Heart left ventricle (tissue), 16 donors: ENCODE data around the gene SBK3. TPM values are rescaled to one million over a fixed set of nuclear protein-coding genes. Genes with fewer than 3 reads are reported as not detected.

Source experiments
- ATAC-seq, 4 donors: fragments of 200-7000 bp; cut with Tn5 transposase; one replicate each; pipeline ENCODE4 v1.9.1; 2020 to 2022; ENCODE audit warnings: moderate library complexity in 4 of 4, mild to moderate bottlenecking in 3 of 4, moderate number of reproducible peaks in 1 of 4
- DNase-seq, 5 donors: peaks; one replicate each; pipeline ENCODE4 v3.0.0-alpha.2; 2020
- H3K27ac ChIP-seq, 12 donors: fragments of 200-600 bp; sonication (generic) in 4 of 12; one replicate each; pipeline versions ENCODE4 v1.5.0 to v1.8.0; 2016 to 2022; ENCODE audit warnings: mild to moderate bottlenecking in 2 of 12
- H3K27me3 ChIP-seq, 9 donors: fragments of 200-600 bp; sonication (generic) in 2 of 9; one replicate each; pipeline versions ENCODE4 v1.5.1 to v1.8.0; 2016 to 2022; ENCODE audit warnings: mild to moderate bottlenecking in 3 of 9
- H3K36me3 ChIP-seq, 9 donors: fragments of 200-600 bp; sonication (generic) in 2 of 9; one replicate each; pipeline versions ENCODE4 v1.5.0 to v1.8.0; 2018 to 2022; ENCODE audit warnings: mild to moderate bottlenecking in 2 of 9
- H3K4me1 ChIP-seq, 12 donors: fragments of 200-600 bp; sonication (generic) in 4 of 12; one replicate each; pipeline versions ENCODE4 v1.5.0 to v1.8.0; 2016 to 2022; ENCODE audit warnings: mild to moderate bottlenecking in 3 of 12
- H3K4me3 ChIP-seq, 12 donors: fragments of 200-600 bp; sonication (generic) in 4 of 12; one replicate each; pipeline versions ENCODE4 v1.5.0 to v1.8.0; 2017 to 2022; ENCODE audit warnings: mild to moderate bottlenecking in 9 of 12, moderate library complexity in 4 of 12
- H3K9me3 ChIP-seq, 12 donors: fragments of 200-600 bp; sonication (generic) in 4 of 12; one replicate each; pipeline versions ENCODE4 v1.5.0 to v1.8.0; 2016 to 2022; ENCODE audit warnings: mild to moderate bottlenecking in 1 of 12
- POLR2A ChIP-seq, 2 donors: fragments of 450-650 bp; IDR thresholded peaks; one replicate each; pipeline ENCODE4 v1.6.1; 2017; ENCODE audit warnings: antibody characterized with exemption in 2 of 2, mild to moderate bottlenecking in 2 of 2, moderate library complexity in 2 of 2
- WGBS, 4 donors: extraction: QIAGEN DNeasy Blood & Tissue Kit in 2 of 4; methylation state at CpG; one replicate each; pipeline versions ENCODE4 v1.1.5 to v1.1.7; 2013 to 2018; 5-methylcytosine and 5-hydroxymethylcytosine counted together
- intact Hi-C, 10 donors: fragments of 100-400 bp; cut with DNase I; formaldehyde crosslinking; loops; one replicate each; pipeline versions ENCODE4 v1.11.1 to v1.14.2; 2022
- polyA plus RNA-seq, 2 donors: library from polyadenylated mRNA; stranded (reverse); fragments of 200-250 nt; gene quantifications; one replicate each; pipeline ENCODE4 v1.2.3, GENCODE V29; 2013
- total RNA-seq, 9 donors: library from RNA; depleted of rRNA in 2 of 9; stranded (reverse); fragments of >200 nt in 2 of 9; fragmentation: NEBNext Ultra II Directional in 3 of 9; extraction: Animal tissue kit (Norgen Biotek cat#: 25700) in 3 of 9; gene quantifications; one replicate each; pipeline versions ENCODE4 v1.1.0 to v1.2.4, GENCODE V29; 2016 to 2023
- TF ChIP-seq, protein P1 (sequence below), 12 donors: fragments of 200-600 bp; sonication (generic) in 4 of 12; IDR thresholded peaks; one replicate each; pipeline versions ENCODE4 v1.5.0 to v1.8.0; 2018 to 2022; ENCODE audit warnings: antibody characterized with exemption in 12 of 12, mild to moderate bottlenecking in 5 of 12
- donor health status: ischemic (EF 13 %, LVEDD 7.1; RV severe dilation, severe dysfunction).
- donor health status: healthy with polysubstance abuse.
- donor health status: DM: no; HTN: yes; CAD: no.
- donor health status: DM: no; HTN: no; CAD: no.
- donor health status: ischemic (EF 25% LVEDD 6.9; RV normal size, moderate dysfunction).
- donor health status: ischemic (EF 25% LVEDD 5.7; RV mildly dilated, moderate dysfunction).
- donor health status: healthy.
- donor health status: DM: yes; HTN: yes; CAD: no.
- donor health status: ischemic (EF 35%, LVEDD 5.7; RV mildly dilated, moderate dysfunction).
- donor health status: nonischemic (EF 11% LVEDD 7.7; RV severe dilation, severe dysfunction).
- donor health status: DM: yes; HTN: yes; CAD: no.
- donor health status: PGD.
- donor health status: ischemic (EF 29% LVEDD 5.4; RV normal size, mild dysfunction).
- donor health status: nonischemic (EF 23%, LVEDD 6.1; RV moderate dilation, normal function).

Gene SBK3
- total and polyA plus RNA-seq, 11 donors, result 2.4 to 14.3 (median 7.5) TPM

DNA sequence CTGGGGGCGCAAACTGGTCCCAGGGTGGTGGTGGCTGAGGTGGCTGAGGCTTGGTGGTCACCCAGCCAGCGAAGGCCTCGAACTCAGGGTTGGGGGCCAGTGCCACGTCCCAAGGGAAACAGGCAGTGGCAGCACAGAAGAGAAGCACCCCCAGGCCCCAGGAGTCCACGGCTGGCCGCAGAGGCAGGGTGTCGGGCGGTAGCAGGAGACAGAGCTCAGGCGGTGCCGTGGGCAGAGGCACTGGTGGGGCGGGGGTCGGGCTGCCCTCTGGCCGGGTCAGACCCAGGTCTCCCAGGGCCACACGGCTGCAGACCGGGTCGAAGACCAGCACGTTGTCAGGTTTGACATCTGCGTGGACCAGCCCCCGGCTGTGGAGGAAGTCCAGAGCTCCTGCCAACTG lies 4.3 kb downstream of the SBK3 start:
- no peaks in the 10 kb centered on the region for H3K36me3 ChIP-seq
- DNase-seq, result no peak
- H3K4me3 ChIP-seq, result no peak overlapping the region
- no peak overlapping the region for H3K27ac ChIP-seq
- intact Hi-C loops, result no loop called here
- peaks cover 0 to 16% (median 7%) of the 10 kb centered on the region in 12 donors for H3K4me1 ChIP-seq
- H3K27me3 ChIP-seq, result no peaks in the 10 kb centered on the region
- no peak for TF ChIP-seq POLR2A (IDR thresholded peaks at IDR 0.05)
- TF ChIP-seq, protein P1, sequence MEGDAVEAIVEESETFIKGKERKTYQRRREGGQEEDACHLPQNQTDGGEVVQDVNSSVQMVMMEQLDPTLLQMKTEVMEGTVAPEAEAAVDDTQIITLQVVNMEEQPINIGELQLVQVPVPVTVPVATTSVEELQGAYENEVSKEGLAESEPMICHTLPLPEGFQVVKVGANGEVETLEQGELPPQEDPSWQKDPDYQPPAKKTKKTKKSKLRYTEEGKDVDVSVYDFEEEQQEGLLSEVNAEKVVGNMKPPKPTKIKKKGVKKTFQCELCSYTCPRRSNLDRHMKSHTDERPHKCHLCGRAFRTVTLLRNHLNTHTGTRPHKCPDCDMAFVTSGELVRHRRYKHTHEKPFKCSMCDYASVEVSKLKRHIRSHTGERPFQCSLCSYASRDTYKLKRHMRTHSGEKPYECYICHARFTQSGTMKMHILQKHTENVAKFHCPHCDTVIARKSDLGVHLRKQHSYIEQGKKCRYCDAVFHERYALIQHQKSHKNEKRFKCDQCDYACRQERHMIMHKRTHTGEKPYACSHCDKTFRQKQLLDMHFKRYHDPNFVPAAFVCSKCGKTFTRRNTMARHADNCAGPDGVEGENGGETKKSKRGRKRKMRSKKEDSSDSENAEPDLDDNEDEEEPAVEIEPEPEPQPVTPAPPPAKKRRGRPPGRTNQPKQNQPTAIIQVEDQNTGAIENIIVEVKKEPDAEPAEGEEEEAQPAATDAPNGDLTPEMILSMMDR (IDR thresholded peaks at IDR 0.05), result no peak
- 74 to 86% (median 79%) methylated on average over 12 to 19 of the region's 19 CpGs for WGBS, 4 donors
- ATAC-seq, result no peak
- H3K9me3 ChIP-seq, result no peaks in the 10 kb centered on the region

DNA sequence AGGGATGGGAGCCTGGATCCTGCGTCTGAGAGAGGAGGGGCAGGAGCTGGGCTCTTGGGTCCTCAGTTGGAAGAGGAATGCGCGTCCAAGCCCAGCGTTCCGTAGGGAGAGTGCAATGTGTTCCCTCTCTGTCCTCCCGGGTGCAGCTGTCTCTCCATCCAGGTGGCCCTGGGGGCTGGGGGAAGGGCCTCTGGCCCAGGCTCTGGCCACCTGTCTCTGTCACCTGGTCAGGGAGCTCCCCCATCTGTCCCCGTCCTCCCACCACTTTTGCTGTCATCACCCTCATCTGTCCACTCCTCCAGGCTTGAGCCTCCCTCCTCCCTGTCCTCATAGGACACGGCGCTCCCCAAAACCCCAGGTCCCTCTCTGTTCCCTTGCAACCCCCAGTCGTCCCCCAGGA lies 4.7 kb downstream of the SBK3 start:
- intact Hi-C loops, result no loop called here
- H3K27ac ChIP-seq, result no peak overlapping the region

DNA sequence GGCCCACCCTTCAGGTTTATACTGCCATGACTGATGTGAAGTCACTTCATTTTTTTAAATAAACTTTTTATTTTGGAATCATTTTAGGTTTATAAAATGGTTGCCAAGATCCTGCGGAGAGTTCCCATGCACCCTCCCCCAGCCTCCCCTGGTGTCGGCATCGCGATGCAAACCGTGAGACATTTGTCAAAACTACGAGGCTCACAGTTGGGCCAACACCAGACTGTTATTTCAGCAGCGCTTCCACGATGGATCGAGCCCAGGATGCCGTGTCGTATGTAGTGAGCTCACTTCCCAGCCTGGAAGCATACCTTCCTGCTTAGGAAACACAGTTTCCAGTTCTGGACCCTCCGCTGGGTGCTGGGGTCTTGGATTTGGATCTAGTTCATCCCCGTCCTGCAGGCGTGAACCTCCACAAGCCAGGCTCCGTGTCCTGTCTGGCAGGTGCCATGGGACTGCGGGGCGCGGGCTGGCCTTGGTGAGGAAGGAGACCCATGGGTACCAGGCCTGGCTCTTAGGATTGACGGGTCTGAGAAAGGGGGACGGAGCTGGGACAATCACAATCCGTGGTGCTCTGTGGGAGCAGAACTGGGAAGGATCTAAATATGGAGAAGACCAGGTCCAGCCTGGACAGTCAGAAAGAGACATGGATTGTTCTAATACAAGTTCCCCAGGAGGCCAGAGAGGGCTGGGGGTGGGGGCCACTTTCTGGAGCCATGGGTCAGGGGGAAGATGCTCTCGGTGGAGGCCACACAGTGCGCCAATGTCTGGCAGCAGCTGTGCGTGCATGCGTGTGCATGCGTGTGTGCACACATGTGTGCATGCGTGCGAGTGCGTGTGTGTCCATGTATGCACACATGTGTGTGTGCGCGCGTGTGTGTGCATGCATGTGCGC lies 6.0 kb downstream of the SBK3 start:
- Histone ChIP-seq H3K27ac (no peak overlapping the region), H3K4me1 (peaks cover 0 to 8% (median 0%) of the 10 kb centered on the region in 12 donors), H3K9me3 (no peaks in the 10 kb centered on the region), H3K27me3 (no peaks in the 10 kb centered on the region), H3K4me3 (no peak overlapping the region), H3K36me3 (no peaks in the 10 kb centered on the region)
- ATAC-seq (peak in 1 of 4 donors; percentile 6), DNase-seq (no peak)
- 80 to 87% (median 84%) methylated on average over 32 to 33 of the region's 33 CpGs for WGBS, 4 donors
- intact Hi-C loops, result no loop called here
- TF ChIP-seq, protein P1 (IDR thresholded peaks at IDR 0.05), result no peak
- TF ChIP-seq POLR2A (IDR thresholded peaks at IDR 0.05), result no peak

More for the DNA sequence above, 4.7 kb downstream of the SBK3 start:
- no peak overlapping the region for H3K4me3 ChIP-seq
- TF ChIP-seq, protein P1 (IDR thresholded peaks at IDR 0.05), result no peak
- TF ChIP-seq POLR2A (IDR thresholded peaks at IDR 0.05), result no peak
- no peaks in the 10 kb centered on the region for H3K27me3 ChIP-seq
- H3K4me1 ChIP-seq, result peaks cover 0 to 11% (median 5%) of the 10 kb centered on the region in 12 donors
- 46 to 60% (median 53%) methylated on average over 10 of the region's 10 CpGs for WGBS, 4 donors
- no peak for ATAC-seq
- H3K9me3 ChIP-seq, result no peaks in the 10 kb centered on the region
- H3K36me3 ChIP-seq, result no peaks in the 10 kb centered on the region
- DNase-seq, result no peak

DNA sequence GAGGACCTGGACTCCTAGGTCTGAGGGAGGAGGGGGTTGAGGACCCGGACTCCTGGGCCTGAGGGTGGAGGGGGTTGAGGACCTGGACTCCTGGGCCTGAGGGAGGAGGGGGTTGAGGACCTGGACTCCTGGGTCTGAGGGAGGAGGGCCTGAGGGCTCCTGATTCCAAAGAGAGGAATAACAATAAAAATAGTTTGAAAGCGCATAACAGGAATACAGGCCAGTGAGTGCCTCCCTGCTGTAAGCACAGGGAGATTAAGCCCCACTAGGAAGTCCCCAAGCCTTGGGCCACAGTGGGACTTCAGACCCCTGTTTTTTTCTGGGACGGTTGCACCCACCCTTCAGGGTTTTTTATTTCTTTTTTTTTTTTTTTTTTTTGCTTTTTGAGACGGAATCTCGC lies 7.2 kb downstream of the SBK3 start:
- peaks cover 0 to 8% (median 0%) of the 10 kb centered on the region in 12 donors for H3K4me1 ChIP-seq
- no peaks in the 10 kb centered on the region for H3K36me3 ChIP-seq
- DNase-seq (no peak), ATAC-seq (no peak)
- 85 to 90% (median 89%) methylated on average over 5 of the region's 5 CpGs for WGBS, 4 donors
- no peaks in the 10 kb centered on the region for H3K27me3 ChIP-seq
- intact Hi-C loops, result no loop called here
- no peak overlapping the region for H3K27ac ChIP-seq
- H3K4me3 ChIP-seq, result no peak overlapping the region
- H3K9me3 ChIP-seq, result no peaks in the 10 kb centered on the region
- TF ChIP-seq POLR2A (IDR thresholded peaks at IDR 0.05), result no peak
- TF ChIP-seq, protein P1 (IDR thresholded peaks at IDR 0.05), result no peak
